Measurements from ENCODE around the gene CLNK. TPM values are rescaled to one million over a fixed set of nuclear protein-coding genes. Genes with fewer than 3 reads are reported as not detected.

CLNK gene
- total RNA-seq, 4 donors from 2014 or later, result 0.17 TPM; not detected in 3

- no peak for TF ChIP-seq CTCF (IDR thresholded peaks at IDR 0.05; ENCODE audit: low read depth)
Measured at GRCh38 chr4:10524196-10524833, 160.3 kb downstream of the CLNK start.

- TF ChIP-seq CTCF (IDR thresholded peaks at IDR 0.05; ENCODE audit: low read depth), result no peak
Measured at GRCh38 chr4:10521424-10521823, 163.1 kb downstream of the CLNK start.

- no peak for TF ChIP-seq CTCF (IDR thresholded peaks at IDR 0.05; ENCODE audit: low read depth)
Measured at GRCh38 chr4:10509733-10510132, 174.8 kb downstream of the CLNK start.

GRCh38 chr4:10506077-10506476, 178.5 kb downstream of the CLNK start:
- TF ChIP-seq CTCF (IDR thresholded peaks at IDR 0.05; ENCODE audit: low read depth), result no peak

GRCh38 chr4:10504570-10505179, 179.9 kb downstream of the CLNK start:
- no peak for TF ChIP-seq CTCF (IDR thresholded peaks at IDR 0.05; ENCODE audit: low read depth)

- TF ChIP-seq CTCF (IDR thresholded peaks at IDR 0.05; ENCODE audit: low read depth), result no peak
Measured at GRCh38 chr4:10502717-10503116, 181.9 kb downstream of the CLNK start.

GRCh38 chr4:10500776-10501175, 183.8 kb downstream of the CLNK start:
- TF ChIP-seq CTCF (IDR thresholded peaks at IDR 0.05; ENCODE audit: low read depth), result no peak
